LNCaP clone FGC (cell line): ENCODE data around the gene COL6A2.

Source experiments
- DNase-seq: peaks from one replicate; pipeline ENCODE4 v3.0.0-alpha.2; 2011; ENCODE audit warnings: low read depth
- H3K4me3 ChIP-seq: 2 replicates; pipeline ENCODE4 v1.5.1; 2011; ENCODE audit warnings: mild to moderate bottlenecking, low read depth, low read length, control low read depth
- TF ChIP-seq, protein P1 (sequence below): IDR thresholded peaks from 2 replicates; pipeline ENCODE4 v1.5.1; 2012; ENCODE audit warnings: mild to moderate bottlenecking; ENCODE audit not compliant: control insufficient read depth, insufficient read depth; ENCODE audit errors: extremely low read depth

Gene COL6A2

GRCh38 chr21:46097336-46098293 is at the start of gene COL6A2:
Gene COL6A2, plus strand, starts transcription at chr21:46098112.
- peak within 1 kb of the TSS; percentile 46 for H3K4me3 ChIP-seq
- no peak for DNase-seq
- TF ChIP-seq, protein P1, sequence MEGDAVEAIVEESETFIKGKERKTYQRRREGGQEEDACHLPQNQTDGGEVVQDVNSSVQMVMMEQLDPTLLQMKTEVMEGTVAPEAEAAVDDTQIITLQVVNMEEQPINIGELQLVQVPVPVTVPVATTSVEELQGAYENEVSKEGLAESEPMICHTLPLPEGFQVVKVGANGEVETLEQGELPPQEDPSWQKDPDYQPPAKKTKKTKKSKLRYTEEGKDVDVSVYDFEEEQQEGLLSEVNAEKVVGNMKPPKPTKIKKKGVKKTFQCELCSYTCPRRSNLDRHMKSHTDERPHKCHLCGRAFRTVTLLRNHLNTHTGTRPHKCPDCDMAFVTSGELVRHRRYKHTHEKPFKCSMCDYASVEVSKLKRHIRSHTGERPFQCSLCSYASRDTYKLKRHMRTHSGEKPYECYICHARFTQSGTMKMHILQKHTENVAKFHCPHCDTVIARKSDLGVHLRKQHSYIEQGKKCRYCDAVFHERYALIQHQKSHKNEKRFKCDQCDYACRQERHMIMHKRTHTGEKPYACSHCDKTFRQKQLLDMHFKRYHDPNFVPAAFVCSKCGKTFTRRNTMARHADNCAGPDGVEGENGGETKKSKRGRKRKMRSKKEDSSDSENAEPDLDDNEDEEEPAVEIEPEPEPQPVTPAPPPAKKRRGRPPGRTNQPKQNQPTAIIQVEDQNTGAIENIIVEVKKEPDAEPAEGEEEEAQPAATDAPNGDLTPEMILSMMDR, result peak; percentile 34

- no peak for DNase-seq
- TF ChIP-seq, protein P1, result no peak
- H3K4me3 ChIP-seq, result no peak overlapping the region
Measured at GRCh38 chr21:46048926-46049889, 48.7 kb upstream of the COL6A2 start.

DNA sequence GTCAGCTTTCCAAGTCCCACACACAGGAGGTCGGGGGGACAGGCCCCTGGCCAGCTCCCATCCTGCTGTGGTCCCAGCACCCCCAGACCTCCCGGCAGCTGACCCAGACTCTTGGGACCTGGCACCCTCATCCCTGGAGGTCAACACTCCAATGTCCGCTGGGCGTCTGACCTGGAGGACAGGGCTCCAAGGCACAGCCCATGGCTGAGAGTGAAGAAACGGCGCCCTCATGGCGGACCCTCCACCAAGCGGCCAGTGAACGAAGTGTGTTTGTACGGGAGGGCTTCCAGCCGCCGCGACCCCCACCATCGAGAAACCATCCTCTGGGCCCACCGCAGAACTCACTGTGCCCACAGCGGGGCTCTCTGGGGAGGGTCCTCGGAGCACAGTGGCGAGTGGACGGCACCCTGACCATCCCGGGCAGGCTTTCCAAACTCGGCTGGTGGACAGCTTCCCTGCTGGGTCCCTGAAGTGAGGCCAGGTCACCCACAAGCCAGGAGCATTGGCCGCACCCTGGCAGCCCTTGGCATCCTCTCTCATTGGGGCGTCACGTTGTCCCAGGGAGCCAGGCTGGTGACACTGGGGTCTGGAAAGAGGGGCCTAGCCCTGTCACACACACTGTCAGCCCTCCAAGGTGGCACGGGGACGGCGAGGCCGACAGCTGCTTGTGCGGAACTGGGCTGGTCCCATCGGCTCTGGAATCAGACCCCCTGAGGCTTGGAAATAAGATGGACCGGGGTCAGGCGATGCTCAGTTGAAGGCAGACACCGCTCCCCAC is 47.8 kb upstream of the COL6A2 start:
- no peak for DNase-seq
- H3K4me3 ChIP-seq, result no peak overlapping the region
- TF ChIP-seq, protein P1, result no peak

- TF ChIP-seq, protein P1, result no peak
- no peak for DNase-seq
- no peak overlapping the region for H3K4me3 ChIP-seq
Measured at GRCh38 chr21:46050668-46051378, 47.1 kb upstream of the COL6A2 start.

GRCh38 chr21:46051379-46051770 is 46.5 kb upstream of the COL6A2 start:
- H3K4me3 ChIP-seq, result no peak overlapping the region
- DNase-seq, result no peak
- TF ChIP-seq, protein P1, result no peak
